Loucy (cell line): ENCODE measurements around the gene F12.

Experiments used
- CTCF ChIP-seq: fragments of 200-600 bp; sonication (generic); conservative IDR thresholded peaks from 2 replicates; pipeline ENCODE4 v1.5.1; 2014; ENCODE audit warnings: mild to moderate bottlenecking, antibody characterized with exemption, low read length
- EZH2phosphoT487 ChIP-seq: fragments of 200-600 bp; IDR thresholded peaks from 2 replicates; pipeline ENCODE4 v1.6.1; 2018; ENCODE audit warnings: antibody characterized with exemption, mild to moderate bottlenecking, moderate library complexity, borderline replicate concordance

- no peak for TF ChIP-seq CTCF
- no peak for TF ChIP-seq EZH2phosphoT487
Observed at GRCh38 chr5:177447066-177447610, 37.8 kb upstream of the F12 start.
